ENCODE data around the gene MCAT.

The MCAT gene

GRCh38 chr22:43174941-43175531 is 31.8 kb upstream of the MCAT start:
- CTCF ChIA-PET = no interaction called here
- POLR2A ChIA-PET = interaction anchor here (1.8 kb wide), 1 partner anchor 13 kb away, joined by 4 read pairs; no protein-coding TSS in a partner anchor
- no peak for DNase-seq (ENCODE audit: extremely low spot score)

GRCh38 chr22:43173976-43174720 is 30.9 kb upstream of the MCAT start:
- POLR2A ChIA-PET = interaction anchor here (1.0 to 1.8 kb wide), 3 partner anchors 10 to 52 kb away, joined by 3 to 4 read pairs (median 3); no protein-coding TSS in a partner anchor
- no peak for TF ChIP-seq ZNF384 (IDR thresholded peaks at IDR 0.05)
- no peak for TF ChIP-seq FOXM1 (IDR thresholded peaks at IDR 0.05; ENCODE audit: borderline replicate concordance)
- no peak for TF ChIP-seq CTBP1 (IDR thresholded peaks at IDR 0.05; ENCODE audit: borderline replicate concordance)
- TF ChIP-seq FOXA1 (IDR thresholded peaks at IDR 0.05) = no peak
- TF ChIP-seq SUZ12 (IDR thresholded peaks at IDR 0.05) = no peak
- no peak for TF ChIP-seq LEF1 (IDR thresholded peaks at IDR 0.05; ENCODE audit: borderline replicate concordance)
- no peak for TF ChIP-seq PKNOX1 (IDR thresholded peaks at IDR 0.05)
- TF ChIP-seq SP1 (IDR thresholded peaks at IDR 0.05) = no peak
- no peak for TF ChIP-seq HDGF (IDR thresholded peaks at IDR 0.05; ENCODE audit: borderline replicate concordance)
- no peak for TF ChIP-seq TARDBP (IDR thresholded peaks at IDR 0.05)
- no peak for TF ChIP-seq FOXK2 (IDR thresholded peaks at IDR 0.05)
- no peak for TF ChIP-seq NFRKB (IDR thresholded peaks at IDR 0.05)
- no peak for TF ChIP-seq L3MBTL2 (conservative IDR thresholded peaks at IDR 0.05)
- no peak for TF ChIP-seq ARNT (IDR thresholded peaks at IDR 0.05)
- TF ChIP-seq ELF4 (IDR thresholded peaks at IDR 0.05) = no peak
- TF ChIP-seq BHLHE40 (IDR thresholded peaks at IDR 0.05; ENCODE audit: borderline replicate concordance) = no peak
- CTCF ChIA-PET = no interaction called here
- DNase-seq (ENCODE audit: extremely low spot score) = no peak

More at GRCh38 chr22:43174941-43175531, 31.8 kb upstream of the MCAT start:
- TF ChIP-seq ELF4 (IDR thresholded peaks at IDR 0.05) (no peak), BHLHE40 (IDR thresholded peaks at IDR 0.05; ENCODE audit: borderline replicate concordance) (no peak), FOXK2 (IDR thresholded peaks at IDR 0.05) (no peak)

- POLR2A ChIA-PET = interaction anchor here (1.0 to 1.8 kb wide), 3 partner anchors 10 to 52 kb away, joined by 3 to 4 read pairs (median 3); no protein-coding TSS in a partner anchor
- CTCF ChIA-PET = no interaction called here
- no peak for DNase-seq (ENCODE audit: extremely low spot score)
- TF ChIP-seq HDGF (IDR thresholded peaks at IDR 0.05; ENCODE audit: borderline replicate concordance) = no peak
- no peak for TF ChIP-seq SUZ12 (IDR thresholded peaks at IDR 0.05)
- TF ChIP-seq BHLHE40 (IDR thresholded peaks at IDR 0.05; ENCODE audit: borderline replicate concordance) = no peak
- no peak for TF ChIP-seq ARNT (IDR thresholded peaks at IDR 0.05)
- no peak for TF ChIP-seq LEF1 (IDR thresholded peaks at IDR 0.05; ENCODE audit: borderline replicate concordance)
- TF ChIP-seq FOXA1 (IDR thresholded peaks at IDR 0.05) = no peak
These were observed 30.4 kb upstream of the MCAT start for GRCh38 chr22:43173566-43173965.

GRCh38 chr22:43172191-43172590 is 29.0 kb upstream of the MCAT start:
- ChIA-PET CTCF (no interaction called here), POLR2A (no interaction called here)
- no peak for TF ChIP-seq SP1 (IDR thresholded peaks at IDR 0.05)
- TF ChIP-seq FOXA1 (IDR thresholded peaks at IDR 0.05) = no peak
- no peak for TF ChIP-seq ARNT (IDR thresholded peaks at IDR 0.05)
- TF ChIP-seq LEF1 (IDR thresholded peaks at IDR 0.05; ENCODE audit: borderline replicate concordance) = no peak
- TF ChIP-seq L3MBTL2 (conservative IDR thresholded peaks at IDR 0.05) = no peak
- no peak for TF ChIP-seq TARDBP (IDR thresholded peaks at IDR 0.05)
- no peak for TF ChIP-seq FOXK2 (IDR thresholded peaks at IDR 0.05)
- TF ChIP-seq HDGF (IDR thresholded peaks at IDR 0.05; ENCODE audit: borderline replicate concordance) = no peak
- no peak for TF ChIP-seq NFRKB (IDR thresholded peaks at IDR 0.05)
- TF ChIP-seq PKNOX1 (IDR thresholded peaks at IDR 0.05) = no peak
- no peak for TF ChIP-seq CTBP1 (IDR thresholded peaks at IDR 0.05; ENCODE audit: borderline replicate concordance)
- TF ChIP-seq SUZ12 (IDR thresholded peaks at IDR 0.05) = no peak
- DNase-seq (ENCODE audit: extremely low spot score) = no peak

- CTCF ChIA-PET = no interaction called here
- POLR2A ChIA-PET = interaction anchor here (0.9 kb wide), 1 partner anchor 16 kb away, joined by 5 read pairs; no protein-coding TSS in a partner anchor
- DNase-seq (ENCODE audit: extremely low spot score) = no peak
- TF ChIP-seq BHLHE40 (IDR thresholded peaks at IDR 0.05; ENCODE audit: borderline replicate concordance) = no peak
- TF ChIP-seq TARDBP (IDR thresholded peaks at IDR 0.05) = no peak
- TF ChIP-seq HDGF (IDR thresholded peaks at IDR 0.05; ENCODE audit: borderline replicate concordance) = no peak
- TF ChIP-seq ELF4 (IDR thresholded peaks at IDR 0.05) = no peak
- TF ChIP-seq L3MBTL2 (conservative IDR thresholded peaks at IDR 0.05) = no peak
- no peak for TF ChIP-seq FOXM1 (IDR thresholded peaks at IDR 0.05; ENCODE audit: borderline replicate concordance)
- no peak for TF ChIP-seq FOXK2 (IDR thresholded peaks at IDR 0.05)
- TF ChIP-seq FOXA1 (IDR thresholded peaks at IDR 0.05) = no peak
- TF ChIP-seq LEF1 (IDR thresholded peaks at IDR 0.05; ENCODE audit: borderline replicate concordance) = no peak
- TF ChIP-seq NFRKB (IDR thresholded peaks at IDR 0.05) = no peak
- no peak for TF ChIP-seq SP1 (IDR thresholded peaks at IDR 0.05)
- TF ChIP-seq ARNT (IDR thresholded peaks at IDR 0.05) = no peak
These were observed 28.4 kb upstream of the MCAT start for GRCh38 chr22:43171607-43172006.

- DNase-seq (ENCODE audit: extremely low spot score) = no peak
- TF ChIP-seq ARNT (IDR thresholded peaks at IDR 0.05) = no peak
- no peak for TF ChIP-seq FOXM1 (IDR thresholded peaks at IDR 0.05; ENCODE audit: borderline replicate concordance)
- TF ChIP-seq HDGF (IDR thresholded peaks at IDR 0.05; ENCODE audit: borderline replicate concordance) = no peak
- no peak for TF ChIP-seq TARDBP (IDR thresholded peaks at IDR 0.05)
- TF ChIP-seq ELF4 (IDR thresholded peaks at IDR 0.05) = no peak
- TF ChIP-seq SUZ12 (IDR thresholded peaks at IDR 0.05) = no peak
- TF ChIP-seq FOXK2 (IDR thresholded peaks at IDR 0.05) = no peak
- TF ChIP-seq L3MBTL2 (conservative IDR thresholded peaks at IDR 0.05) = no peak
- no peak for TF ChIP-seq LEF1 (IDR thresholded peaks at IDR 0.05; ENCODE audit: borderline replicate concordance)
- TF ChIP-seq BHLHE40 (IDR thresholded peaks at IDR 0.05; ENCODE audit: borderline replicate concordance) = no peak
- TF ChIP-seq FOXA1 (IDR thresholded peaks at IDR 0.05) = no peak
- no peak for TF ChIP-seq NFRKB (IDR thresholded peaks at IDR 0.05)
- TF ChIP-seq ZNF384 (IDR thresholded peaks at IDR 0.05) = no peak
- TF ChIP-seq PKNOX1 (IDR thresholded peaks at IDR 0.05) = no peak
- TF ChIP-seq CTBP1 (IDR thresholded peaks at IDR 0.05; ENCODE audit: borderline replicate concordance) = no peak
- TF ChIP-seq SP1 (IDR thresholded peaks at IDR 0.05) = no peak
- POLR2A ChIA-PET = interaction anchor here (0.9 kb wide), 1 partner anchor 17 kb away, joined by 5 read pairs; no protein-coding TSS in a partner anchor
- CTCF ChIA-PET = no interaction called here
These were observed 27.9 kb upstream of the MCAT start for GRCh38 chr22:43171019-43171491.

All from HEK293T (cell line).